ENCODE measurements around the gene ZCCHC13.
A peak's percentile ranks its signal among the peaks of the same experiment; 100 is the strongest.
"Not testable (repeated sequence)": the region's sequence is repeated elsewhere in the genome, so short reads cannot be mapped to it uniquely, and the experiment has no call there.

The ZCCHC13 gene

DNA sequence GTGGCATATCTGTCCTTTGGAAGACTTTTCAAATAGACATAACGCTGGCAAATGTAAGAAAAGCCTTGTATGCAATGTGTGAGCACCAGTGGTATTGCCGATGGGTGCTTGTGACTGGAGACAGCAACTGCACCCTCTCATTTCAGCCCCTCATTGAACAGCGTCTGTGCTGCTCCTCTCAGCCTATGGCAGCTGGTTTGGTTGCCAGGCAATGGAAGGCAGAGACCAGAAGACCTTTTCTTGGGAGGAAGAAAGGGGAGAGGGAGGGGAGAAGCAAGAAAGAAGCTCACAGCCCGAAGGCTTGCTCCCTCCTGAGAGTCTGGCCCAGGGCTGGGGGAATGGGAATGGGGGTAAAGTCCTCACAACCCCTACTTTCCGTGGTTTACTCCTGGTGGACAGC lies 20.2 kb downstream of the ZCCHC13 start:
- DNase-seq, result peak; percentile 15

DNA sequence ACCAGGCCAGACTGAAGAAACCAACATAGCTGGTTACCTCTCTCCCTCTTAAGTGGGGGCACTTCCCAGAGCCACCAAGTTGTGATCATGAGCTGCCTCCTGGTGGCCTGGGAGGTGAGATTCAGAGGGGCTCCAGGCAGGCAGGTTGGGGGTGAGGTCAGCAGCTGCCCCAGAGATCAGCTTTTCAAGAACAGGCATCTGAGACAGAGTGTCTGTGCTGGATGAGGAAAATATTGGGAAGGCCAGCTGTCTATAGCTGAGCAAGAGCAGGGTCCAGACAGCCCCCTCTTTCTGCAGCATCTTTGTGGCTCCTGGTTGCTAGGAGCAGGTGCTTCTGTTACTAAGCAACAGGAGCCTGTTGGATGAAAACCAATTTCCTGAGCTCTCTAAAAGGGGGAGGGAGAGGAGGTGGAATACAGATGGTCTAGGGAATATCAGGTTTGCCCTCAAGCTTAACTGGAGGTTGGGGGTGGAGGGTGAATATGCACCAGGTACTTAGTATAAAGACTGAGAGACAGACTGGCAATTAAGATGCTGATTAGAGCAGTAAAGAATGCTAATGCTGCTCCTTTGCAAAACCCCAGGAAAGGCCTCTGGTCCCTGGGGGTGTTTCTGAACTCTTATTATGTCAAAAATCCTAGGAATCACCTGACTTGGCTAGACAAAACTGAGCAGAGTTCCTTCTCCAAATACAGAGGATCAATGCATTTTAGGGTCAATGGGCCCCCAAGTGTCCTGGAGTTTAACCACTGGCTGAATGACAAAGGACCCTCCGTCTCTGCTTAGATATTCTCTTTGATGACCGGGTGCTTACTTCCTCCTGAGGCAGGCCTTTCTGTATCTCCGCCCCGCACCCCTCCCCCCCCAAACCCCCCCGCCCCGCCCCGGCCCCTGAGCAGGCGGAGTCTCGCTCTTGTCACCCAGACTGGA lies 21.4 kb downstream of the ZCCHC13 start:
- DNase-seq, result peak; percentile 24

DNA sequence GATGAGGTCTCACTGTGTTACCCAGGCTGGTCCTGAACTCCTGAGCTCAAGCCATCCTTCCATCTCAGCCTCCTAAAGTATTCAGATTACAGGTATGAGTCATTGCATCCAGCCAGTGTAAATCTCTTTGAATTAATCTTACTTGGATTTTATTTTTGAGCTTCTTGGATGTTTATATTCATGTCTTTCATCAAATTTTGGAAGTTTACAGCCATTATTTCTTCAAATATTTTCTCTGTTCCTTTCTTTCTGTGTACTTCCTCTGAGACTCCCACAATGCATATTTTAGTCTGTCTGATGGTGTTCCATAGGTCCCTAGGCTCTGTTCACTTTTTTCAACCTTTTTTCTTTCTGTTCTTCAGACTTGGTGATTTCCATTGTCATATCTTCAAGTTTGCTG lies 34.9 kb downstream of the ZCCHC13 start:
- DNase-seq, result no peak

DNA sequence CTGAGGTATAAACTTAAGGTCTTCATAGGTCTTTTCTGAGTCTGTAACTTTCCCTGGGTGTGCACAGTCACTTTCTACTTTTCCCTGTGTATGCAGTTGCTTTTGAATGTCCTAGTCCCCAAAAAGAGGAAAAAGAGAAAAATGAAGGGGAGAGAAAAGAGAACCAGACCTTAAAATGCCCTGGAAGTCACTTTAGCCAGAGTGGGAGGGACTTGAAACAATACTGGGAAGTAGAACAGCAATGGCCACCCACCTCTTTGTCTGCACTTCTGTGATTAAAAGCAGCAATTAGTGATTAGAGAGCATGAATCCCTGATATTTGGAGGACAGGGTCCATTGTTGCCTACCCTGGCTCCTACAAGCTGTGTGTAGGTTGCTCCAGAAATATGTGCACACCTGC lies 36.1 kb downstream of the ZCCHC13 start:
- DNase-seq, result no peak

DNA sequence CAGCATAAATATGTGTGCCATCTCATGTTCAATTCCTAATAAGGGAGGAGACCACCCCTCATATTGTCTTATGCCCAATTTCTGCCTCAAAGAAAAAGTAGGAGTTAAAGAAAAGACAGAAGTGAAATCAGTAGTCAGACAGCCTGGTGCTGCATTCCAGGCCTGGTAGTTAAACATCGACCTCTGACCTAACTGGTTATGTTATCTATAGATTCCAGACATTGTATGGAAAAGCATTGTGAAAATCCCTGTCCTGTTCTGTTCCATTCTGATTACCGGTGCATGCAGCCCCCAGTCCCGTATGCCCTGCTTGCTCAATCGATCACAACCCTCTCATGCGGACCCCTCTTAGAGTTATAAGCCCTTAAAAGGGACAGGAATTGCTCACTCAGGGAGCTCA lies 38.2 kb downstream of the ZCCHC13 start:
- not testable (repeated sequence) for DNase-seq

DNA sequence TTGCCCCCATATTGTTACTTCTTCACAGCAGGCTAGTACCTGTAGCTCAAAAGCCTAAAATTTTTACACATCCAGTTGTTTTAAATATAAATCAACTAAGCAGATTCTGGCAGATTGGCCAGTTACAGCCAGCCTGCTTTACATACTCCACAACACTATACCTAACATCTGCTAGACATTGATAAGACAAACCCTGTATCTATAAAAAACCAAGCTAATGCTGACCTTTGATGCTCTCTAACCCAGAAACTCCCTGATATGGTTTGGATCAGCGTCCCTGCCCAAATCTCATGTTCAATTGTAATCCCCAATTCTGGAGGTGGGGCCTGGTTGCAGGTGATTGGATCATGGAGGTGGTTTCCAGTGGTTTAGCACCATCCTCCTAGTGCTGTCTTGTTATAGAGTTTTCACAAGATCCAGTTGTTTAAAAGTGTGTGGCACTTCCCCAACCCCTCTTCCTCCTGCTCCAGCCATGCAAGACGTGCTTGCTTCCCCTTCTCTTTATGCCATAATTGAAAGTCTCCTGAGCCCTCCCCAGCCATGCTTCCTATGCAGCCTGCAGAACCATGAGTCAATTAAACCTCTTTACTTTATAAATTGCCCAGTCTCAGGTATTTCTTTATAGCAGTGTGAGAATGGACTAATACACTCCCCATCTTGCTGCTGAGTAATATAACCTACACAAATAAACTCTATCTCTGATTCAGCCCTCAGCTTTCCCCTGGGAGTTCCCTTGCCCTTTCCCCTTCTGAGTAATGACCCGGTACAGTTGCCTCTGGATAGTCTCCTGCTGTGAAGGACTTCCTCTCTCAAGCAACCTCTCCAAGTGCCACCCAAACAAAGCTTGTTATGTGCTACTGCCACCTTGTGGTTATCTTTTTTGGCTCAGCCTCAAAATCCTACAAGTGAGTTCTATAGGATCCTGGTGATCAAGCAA lies 39.6 kb downstream of the ZCCHC13 start:
- DNase-seq, result peak; percentile 78

DNA sequence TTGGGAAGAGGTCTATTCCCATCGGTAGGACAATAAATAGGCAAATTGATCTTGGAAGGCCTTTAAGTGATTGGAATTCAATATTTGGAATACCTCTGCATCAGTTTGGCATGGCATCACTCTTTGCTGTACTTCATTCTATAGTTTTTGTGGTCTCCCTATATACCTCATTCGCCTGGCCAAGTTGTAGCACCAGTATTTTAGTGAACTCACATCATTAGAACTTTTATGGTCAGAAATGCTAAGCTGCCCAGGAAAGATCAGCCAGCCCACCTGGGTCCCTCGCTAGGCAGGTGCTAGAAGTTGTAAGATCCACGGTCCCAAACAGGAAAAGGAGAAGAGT lies 40.3 kb downstream of the ZCCHC13 start:
- no peak for DNase-seq

DNA sequence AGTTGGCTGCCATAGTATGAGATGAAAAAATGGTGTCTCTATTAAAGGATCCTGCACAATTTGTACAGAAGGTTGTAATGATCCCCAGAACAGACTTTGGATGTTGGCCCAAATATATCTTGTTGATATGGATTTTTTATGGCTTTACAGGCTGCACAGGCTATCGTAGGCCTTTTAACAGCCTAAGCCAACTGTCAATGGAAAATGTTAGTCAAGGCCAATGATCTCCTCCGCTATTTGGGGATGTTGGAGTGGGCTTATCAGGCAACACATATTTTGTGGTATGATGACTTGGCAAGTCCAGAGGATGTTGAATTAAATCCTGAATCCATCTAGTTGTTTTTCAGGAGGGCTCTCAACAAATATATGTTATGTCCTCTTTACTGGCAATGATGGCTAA lies 42.1 kb downstream of the ZCCHC13 start:
- no peak for DNase-seq

DNA sequence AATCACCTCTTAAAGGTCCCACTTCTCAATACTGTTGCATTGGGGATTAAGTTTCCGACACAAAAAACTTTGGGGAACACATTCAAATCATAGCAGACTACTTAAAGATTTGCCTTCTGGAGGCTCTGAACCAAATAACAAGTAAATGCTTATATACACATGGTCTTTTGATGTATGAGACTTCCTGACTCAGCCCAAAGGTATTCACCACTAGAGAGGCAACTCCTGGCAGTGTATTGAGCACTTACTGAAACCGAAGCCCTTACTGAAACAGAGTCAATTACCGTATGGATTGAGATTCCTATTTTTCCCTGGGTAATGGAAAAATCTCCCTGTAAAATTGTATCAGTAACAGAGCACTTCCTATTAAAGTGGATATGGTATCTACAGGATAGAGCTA lies 45.4 kb downstream of the ZCCHC13 start:
- DNase-seq, result no peak

DNA sequence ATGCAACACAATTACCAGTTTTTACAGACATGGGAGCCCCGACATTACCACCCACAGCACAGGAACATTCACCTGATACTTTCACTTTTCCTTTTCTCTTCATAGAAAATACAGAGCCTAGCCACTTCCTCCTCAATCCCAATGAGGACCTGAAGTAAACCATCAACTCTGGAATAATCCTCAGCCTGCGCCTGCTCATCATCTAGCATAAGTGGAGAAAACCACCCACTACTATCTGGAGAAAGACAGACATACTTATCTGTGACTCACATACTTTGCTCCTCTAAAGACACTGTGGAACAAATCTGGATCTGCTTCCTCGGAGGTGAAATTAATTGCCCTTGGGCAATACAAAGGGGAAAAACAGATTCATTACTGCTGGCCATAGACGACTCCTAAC lies 47.8 kb downstream of the ZCCHC13 start:
- DNase-seq, result no peak

DNA sequence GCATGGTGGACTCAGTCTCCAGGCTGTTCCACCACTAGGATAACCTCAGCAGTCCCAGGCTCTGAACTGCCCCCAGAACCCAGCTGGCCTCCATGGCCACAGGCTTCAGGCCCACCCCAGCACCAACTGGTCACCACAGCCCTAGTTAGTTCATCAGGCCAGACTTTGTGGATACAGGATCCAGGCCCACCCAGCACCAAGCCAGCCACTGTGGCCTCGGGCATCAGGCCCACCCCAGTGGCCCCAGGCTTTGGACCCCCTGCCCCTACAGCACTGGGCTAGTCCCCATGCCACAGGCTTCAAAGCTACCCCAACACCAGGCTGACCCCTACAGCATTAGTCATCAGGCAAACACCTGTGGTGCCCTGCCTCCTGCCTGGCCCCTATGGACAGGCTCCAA lies 50.0 kb downstream of the ZCCHC13 start:
- no peak for DNase-seq
